Occipital lobe (tissue), 2 donors: Measurements from ENCODE around the gene NCF4. TPM values are rescaled to one million over a fixed set of nuclear protein-coding genes. Genes with fewer than 3 reads are reported as not detected.

Experiments
- DNase-seq: peaks from one replicate; lab custom pipeline; 2025; lab: John Stamatoyannopoulos, UW
- total RNA-seq: library from RNA; depleted of rRNA; stranded (reverse); fragments of >200 nt; gene quantifications from one replicate; pipeline ENCODE4 v1.2.3, GENCODE V29; 2014

Gene NCF4
- total RNA-seq, 1 donor from 2014 or later = 2.5 TPM

DNA sequence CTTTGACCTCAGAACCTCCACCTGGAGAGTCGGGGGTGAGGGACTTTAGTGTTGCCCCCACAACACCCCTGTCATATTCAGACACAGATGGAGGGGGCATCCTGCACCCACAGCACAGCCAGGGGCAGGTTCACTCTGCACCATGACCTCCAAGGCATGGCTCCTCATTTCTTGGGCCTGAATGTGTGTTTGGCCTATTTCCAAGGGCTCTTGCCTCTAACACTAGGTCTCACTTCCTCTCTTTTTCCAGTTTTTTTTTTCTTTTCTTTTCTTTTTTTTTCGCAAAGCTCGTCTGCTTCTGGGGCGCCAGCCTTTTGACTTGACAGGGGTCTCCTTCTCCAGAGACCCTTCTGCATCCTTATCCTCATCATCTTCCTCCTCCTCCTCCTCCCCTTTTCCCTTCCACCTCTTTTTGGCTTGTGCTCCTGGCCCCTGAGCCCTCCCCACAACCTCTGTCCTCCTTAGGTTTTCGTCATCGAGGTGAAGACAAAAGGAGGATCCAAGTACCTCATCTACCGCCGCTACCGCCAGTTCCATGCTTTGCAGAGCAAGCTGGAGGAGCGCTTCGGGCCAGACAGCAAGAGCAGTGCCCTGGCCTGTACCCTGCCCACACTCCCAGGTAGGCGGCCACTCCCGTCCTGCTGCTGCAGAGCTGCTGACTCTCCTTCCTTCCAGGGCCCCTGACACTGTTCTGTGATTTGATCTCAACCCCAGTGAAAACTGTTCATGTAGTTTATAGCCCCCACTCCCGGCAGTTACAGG is 3.8 kb downstream of the NCF4 start:
- no peak for DNase-seq

DNA sequence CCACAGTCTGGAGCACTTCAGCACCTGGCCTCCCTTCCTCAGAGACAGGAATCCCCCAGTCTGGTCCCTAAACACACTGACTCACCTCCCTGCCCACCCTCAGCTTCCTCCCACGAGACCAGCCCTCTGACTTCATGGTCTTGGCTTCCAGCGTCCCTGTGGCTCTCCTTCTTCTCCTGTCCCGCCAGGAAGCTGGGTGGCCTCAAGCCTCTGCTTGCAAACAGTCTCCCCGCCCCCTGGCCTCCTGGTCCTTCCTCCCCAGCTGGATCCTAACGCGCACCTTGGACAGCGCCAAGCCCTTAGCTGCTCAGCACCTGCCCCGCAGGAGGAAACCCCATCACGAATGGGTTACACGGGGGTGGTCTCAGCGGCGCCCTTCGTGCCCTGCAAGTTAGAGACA is 4.5 kb downstream of the NCF4 start:
- DNase-seq = no peak

DNA sequence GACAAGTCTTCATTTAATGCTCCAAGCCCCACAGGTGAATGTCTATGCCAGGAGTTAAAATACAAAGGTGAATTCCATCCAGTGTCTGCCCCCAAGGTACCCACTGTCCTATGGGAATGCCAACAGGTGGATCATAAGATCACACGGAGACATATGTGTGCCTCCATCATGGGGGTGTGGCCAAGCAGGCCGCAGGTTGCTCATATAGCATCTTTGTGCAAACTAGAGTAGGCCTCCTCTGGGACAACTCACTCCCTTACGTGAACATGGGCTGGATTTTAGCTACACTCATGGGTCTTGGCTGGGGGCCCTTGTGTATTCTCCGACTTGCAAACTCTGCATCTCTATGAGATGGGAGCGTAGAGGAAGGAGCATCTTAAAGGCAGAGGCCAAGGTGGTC is 6.9 kb downstream of the NCF4 start:
- DNase-seq = no peak

DNA sequence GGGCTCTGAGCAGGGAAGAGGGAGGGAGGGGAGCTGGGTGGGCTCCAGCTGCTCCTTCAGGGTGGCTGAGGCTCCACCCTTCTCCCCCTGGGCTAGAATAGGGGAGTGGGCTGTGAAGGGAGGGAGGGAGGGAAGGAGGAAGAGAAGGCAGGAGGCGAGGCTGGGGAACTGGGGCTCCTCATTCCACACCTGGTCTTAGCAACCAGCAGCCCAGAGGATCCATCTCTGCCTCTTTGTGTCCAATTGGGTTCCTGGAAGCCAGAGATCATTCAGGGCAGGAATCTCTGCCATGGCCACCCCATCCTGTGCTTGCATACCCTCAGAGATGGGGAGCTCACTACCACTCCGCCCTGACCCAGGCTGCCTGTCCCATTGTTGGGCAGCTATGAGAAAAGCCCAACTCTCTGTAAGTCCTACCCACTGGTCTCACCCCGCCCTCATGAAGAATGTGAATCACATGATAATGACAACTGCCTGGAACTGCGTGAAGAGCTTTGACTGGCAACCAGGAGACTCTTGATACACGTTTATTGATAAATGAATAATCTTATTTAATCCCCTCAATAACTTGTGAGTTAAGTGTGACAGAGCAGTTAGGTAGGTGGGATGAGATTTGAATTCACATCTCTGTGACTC is 7.9 kb downstream of the NCF4 start:
- no peak for DNase-seq

DNA sequence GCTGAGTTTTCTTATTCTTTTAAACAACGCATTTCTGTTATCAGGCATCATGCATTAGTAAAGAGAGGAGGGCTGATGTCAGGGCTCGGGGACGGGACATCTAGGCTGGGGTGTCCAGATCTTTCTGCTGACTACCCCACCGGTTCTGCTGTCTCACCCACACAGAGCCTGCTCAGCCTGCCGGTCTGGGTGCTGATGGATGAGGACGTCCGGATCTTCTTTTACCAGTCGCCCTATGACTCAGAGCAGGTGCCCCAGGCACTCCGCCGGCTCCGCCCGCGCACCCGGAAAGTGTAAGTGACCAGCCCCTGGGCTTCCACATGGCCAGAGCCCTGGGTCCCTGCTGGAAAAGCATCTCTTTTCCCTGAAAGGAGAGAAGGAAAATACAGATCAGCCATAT is 9.4 kb downstream of the NCF4 start:
- DNase-seq = no peak

DNA sequence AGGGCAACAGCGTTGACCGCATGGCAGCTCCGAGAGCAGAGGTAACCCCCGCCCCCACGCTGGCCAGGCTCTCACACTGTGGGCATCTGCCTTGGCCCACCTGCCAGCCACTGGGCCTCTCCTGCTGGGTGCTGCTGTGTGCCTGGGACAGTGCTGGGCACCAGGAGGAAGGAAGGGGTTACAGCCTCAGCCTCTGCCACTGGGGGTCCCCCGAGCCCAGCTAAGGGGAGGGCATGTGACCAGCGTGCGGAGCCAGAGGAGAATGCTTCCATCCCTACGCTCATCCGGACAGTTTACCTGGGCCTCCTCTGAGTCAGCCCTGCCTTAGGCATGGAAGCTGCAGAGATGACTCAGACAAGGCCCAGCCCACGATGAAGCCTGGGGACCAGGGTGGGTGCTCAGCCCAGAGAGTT is 10.9 kb downstream of the NCF4 start:
- DNase-seq = no peak

DNA sequence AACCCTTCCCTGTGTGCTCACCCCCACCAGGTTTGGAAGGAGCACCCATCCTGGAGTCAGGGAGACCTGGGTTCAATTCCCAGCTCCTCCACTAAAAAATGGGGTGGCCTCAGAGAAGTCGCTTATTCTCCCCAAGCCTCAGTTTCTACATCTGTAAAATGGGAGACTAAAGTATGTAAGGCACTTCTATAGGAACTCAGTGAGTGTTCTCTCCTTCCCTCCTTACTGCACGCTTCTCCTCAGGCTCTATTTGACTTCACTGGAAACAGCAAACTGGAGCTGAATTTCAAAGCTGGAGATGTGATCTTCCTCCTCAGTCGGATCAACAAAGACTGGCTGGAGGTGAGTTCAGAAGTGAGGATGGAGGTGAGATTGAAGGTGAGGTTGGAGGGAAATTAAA is 11.3 kb downstream of the NCF4 start:
- DNase-seq = no peak

DNA sequence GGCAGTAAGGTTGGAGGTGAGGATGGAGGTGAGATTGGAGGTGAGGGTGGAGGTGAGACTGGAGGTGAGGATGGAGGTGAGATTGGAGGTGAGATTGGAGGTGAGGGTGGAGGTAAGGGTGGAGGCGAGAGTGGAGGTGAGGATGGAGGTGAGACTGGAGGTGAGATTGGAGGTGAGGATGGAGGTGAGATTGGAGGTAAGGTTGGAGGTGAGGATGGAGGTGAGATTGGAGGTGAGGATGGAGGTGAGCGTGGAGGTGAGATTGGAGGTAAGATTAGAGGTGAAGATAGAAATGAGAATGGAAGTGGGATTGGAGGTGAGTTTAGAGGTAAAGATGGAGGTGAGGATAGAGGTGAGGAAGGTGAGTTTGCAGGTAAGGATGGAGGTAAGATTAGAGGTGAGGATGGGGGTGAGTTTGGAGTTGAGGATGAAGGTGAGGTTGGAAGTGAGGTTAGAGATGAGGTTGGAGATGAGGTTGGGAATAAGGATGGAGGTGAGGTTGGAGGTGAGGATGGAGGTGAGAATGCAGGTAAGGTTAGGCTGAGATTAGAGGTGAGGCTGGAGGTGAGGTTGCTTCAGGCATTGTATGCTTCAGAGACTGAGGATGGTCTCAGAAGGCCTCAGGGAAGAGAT is 12.2 kb downstream of the NCF4 start:
- DNase-seq = no peak

DNA sequence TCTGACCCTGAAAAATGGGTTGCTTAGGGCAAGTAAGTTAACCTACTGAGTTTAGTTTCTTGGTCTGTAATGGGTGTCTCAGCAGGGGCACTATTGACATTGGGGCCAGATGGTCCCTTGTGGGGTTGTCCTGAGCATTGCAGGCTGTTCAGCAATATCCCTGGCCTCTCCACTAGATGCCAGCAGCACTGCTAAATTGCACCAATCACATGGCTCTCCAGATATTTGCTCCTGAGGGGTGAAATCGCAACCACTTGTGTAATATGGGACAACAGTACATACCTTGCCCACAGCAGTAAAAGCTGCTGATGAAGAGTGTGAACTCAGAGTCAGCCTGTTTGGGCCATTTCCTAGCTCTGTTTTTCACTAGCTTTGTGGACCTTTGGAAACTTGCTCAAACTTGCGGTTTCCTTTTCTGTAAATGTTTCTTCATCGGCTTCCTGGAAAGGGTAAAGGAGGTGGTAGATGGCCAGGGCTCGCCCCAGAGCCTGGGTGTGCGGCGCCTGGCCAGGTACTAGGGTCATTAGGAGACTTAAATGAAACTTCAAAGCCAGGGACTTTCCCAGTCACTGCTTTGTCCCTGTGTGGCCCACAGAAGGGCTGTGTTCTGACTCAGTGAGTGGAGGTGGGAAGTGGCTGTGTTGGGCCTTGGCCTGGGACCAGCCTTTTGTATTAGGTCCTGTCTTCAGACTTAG is 13.0 kb downstream of the NCF4 start:
- no peak for DNase-seq

DNA sequence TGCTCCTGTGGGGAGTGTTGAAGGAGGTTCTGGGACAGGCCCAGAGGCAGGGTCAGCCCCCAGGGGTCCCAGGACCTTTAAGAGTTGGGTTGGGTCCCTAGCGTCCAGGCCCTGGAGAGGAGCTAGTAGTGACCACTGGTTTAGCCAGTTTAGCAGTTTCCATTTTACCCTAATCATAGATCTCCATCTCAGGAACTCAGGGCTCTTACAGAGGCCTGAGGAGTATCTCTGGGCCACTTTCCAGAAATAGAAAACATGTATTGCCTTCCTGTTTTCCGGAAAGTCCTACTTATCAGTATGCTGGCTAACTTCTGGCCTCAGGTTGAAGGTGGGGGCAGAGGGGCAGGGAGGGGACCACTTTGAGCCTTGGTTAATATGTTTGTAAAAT is 13.5 kb downstream of the NCF4 start:
- no peak for DNase-seq

DNA sequence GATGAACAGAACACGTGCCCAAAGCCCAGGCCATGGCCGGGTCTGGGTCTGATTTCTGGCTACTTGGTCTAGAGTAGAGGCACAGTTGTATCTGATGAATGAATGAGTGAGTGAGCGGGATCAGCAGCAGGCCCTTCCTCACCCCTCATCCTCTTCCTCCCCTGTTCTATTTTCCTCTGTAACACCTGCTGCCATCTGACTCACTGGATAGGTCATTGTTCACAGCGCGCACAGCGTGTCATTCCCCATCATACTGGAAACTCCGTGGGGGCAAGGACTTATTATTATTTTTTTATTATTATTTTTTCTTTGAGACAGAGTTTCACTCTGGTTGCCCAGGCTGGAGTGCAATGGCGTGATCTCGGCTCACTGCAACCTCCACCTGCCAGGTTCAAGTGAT is 13.9 kb downstream of the NCF4 start:
- DNase-seq = no peak

DNA sequence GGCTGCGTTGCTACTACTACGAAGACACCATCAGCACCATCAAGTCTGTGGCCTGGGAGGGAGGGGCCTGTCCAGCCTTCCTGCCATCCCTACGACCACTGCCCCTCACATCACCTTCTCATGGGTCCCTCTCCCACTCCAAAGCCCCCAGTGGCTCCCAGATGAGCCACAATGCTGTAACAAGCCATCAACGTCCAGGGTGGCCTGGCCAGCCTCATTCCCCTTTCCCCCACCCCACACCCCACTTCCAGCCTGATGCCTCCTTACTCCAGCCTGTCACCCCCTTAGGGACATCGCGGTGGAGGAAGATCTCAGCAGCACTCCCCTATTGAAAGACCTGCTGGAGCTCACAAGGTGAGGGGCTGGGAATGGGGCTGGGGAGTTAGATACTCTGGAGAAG is 14.9 kb downstream of the NCF4 start:
- DNase-seq = no peak

DNA sequence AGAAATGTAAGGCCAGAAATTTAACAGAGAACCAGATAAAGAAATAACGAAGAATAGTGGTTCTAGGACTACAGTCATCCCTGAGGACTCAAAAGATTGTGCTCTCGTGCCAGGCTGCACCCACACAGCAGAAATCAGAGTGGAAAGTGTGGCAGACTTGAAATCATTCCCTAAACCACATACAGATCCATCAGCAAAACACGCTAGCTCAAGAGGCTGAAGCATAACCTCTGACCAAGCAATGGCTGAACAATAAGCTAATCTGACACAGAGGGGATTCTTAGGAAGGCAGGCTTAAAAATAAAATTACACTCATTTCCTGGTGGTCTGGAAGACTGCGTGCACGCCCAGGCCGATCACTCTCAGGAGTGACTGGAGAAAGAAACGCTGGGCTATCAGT is 19.0 kb downstream of the NCF4 start:
- DNase-seq = no peak

DNA sequence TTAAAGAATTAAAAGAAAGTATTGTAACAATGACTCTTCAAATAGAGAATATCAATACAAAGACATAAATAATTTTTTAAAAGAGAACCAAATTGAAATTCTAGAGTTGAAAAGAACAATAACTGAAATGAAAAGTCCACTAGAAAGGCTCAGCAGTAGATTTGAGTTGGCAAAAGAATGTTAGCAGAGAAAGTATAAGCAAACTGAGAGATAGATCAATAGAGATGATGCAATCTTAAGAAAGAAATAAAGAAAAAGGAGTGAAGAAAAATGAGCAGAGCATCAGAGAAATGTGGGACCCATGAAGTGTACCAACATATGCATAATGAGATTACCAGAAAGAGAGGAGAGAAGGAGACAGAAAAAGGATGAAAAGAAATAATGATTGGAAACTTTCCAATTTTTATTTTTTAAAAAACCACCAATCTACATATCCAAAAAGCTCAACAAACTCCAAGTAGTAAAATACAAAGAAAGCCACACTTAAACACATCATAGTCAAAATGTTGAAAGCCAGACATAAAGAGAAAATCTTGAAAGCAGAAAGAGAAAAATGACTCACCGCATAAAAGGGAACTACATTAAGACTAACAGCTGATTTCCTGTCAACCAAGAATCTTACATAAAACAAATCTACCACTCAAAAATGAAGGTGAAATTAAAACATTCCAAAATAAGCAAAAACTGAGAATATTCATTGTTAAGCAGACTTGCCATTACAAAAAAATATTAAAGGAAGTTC is 20.9 kb downstream of the NCF4 start:
- no peak for DNase-seq

DNA sequence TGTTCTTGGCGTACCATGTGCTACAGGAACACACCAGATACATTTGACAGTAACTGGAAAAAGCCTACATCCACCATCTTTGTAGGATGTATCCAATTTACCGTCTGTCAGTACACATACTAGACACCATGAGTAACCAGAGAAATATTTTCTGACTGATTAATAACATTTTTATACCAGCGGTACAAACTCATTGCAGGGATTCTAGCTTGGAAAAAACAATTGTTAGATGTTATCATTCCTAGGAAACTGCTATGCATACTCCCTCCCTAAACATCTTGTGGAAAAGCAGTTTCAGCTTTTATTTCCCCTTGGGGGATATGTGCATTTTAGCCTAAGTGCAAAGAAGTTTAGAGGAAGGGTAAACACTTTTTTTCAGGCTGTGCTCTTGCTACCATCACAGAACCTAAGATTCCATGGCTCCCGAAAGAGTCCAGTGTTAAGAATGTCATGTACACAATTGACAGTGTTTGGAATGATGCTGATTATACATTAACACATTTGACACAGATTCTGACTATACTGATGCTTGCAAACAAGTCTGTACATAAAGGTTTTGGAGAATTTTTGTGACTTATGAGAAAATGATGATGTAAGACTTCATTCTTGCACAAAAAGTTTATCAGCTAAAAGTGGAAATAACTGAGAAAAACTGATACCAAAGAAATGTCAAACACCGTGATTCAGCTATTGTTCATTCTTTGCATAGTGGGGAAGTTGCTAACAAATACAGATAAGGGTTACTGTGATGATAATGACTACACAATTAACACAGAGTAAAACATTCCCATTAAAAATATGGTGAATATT is 23.7 kb downstream of the NCF4 start:
- no peak for DNase-seq

DNA sequence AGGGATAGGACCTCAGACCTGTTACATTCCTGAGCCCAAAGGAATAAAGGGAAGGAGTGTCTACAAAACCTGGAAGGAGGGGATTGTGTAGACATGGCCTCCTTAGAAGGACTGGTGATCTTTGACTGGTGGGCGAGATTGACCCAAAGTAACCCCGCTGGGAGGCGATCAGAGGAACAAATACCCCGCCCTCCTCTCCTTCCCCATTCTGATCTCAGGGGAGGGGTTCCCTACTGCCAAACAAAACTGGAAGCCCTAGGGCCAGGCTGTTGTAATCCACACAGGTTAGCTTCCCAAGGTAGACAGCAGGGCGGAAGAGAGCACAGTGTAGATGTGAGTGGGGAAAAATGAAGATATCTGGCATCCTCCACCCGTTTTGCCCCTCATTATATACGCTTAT is 24.7 kb downstream of the NCF4 start:
- no peak for DNase-seq

DNA sequence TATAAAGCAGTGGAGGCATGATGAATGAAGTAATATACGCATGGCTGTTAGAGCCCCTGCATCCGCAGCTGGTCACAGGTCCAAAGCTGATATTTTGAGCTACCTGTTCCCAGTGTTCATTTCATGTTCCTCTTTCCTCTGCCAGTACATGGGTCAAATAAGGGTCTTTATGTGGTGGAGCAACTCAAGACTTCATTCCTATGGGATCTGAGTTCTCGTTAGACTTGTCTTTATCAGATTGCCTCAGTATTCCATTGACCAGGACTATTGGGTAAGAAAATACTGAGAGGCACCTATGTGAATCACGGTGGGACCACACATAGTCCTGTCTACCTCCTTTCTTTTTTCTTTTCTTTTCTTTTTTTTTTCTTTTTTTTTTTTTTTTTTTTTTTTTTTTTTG is 25.2 kb downstream of the NCF4 start:
- no peak for DNase-seq

DNA sequence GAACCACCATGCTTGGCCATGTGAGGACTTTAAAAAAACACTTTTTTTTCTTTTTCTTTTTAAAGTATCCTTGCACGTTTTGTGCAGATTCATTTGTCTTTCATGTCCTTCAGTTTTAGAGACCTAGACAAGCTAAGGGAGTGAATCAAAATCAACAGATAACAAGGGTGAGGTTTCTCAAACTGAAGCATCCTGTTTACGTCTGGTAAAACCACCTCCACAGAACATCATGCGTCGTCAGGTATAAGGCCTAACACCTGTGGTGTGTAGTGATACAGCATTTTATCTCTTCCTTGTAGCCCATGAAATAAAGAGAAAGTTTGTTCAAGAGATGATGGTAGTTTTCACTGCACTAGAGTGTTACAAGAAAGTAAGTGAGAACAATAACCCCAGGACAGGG is 26.4 kb downstream of the NCF4 start:
- DNase-seq = no peak

DNA sequence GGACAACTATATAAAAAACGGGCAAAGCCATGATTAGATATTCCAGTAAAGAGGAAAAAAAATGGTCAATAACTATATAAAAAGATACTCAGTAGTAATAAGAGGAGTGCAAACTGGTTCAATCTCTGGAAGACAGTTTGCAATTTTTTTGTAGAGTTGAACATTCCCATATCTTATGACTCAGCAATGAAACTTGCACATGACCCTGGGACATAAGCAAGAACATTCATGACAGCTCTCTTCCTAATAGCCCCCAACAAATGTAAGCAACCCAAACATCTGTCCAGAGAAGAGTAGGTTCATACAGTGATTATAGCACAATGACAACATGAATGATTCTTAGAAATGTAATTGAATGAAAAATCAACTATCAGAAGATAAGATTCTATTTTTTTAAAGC is 30.8 kb downstream of the NCF4 start:
- DNase-seq = no peak

DNA sequence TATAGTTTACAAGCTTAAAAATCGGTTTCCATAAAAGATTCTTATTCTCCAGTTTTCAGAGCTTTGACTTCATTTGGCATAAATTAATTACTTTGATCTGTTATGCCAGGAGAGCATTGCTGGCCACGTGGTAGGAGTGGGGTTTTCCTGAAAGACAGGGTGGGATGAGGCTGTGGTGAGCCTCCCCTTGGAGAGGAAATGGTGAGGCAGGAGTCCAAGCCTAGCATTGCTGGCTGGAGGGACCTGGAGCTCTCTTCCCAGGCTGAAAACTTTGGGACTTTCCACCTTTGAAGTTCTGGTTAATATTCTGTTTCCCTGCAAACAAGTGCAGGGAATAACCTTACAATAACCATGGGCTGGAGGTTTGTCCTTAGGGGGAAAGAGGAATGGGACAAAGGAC is 31.5 kb downstream of the NCF4 start:
- no peak for DNase-seq

DNA sequence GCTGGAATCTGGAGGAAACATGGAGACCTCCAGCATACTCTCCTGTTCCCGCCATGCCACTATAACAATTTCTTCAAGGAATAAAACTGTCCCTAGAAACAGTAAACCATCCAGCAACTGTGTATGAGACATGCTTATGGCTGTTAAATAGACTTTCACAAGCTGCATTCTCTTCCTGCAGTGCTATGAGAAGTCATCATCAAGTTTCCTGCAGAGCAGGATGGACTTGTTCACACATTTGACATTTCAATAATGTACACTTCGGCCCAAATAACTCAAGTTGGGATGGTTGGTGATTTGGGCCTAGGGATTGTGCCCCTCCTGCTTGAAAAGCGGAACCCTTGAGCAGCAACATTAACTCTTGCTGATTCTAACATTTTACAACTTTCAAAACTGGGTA is 32.5 kb downstream of the NCF4 start:
- no peak for DNase-seq
